GM21619 (cell line): ENCODE results near the gene PKM.
"Not testable (repeated sequence)": the region's sequence is repeated elsewhere in the genome, so short reads cannot be mapped to it uniquely, and the experiment has no call there.

Experiments
- ATAC-seq: cut with Tn5 transposase; IDR thresholded peaks from one replicate; pipeline ENCODE4 v1.9.1; 2021; ENCODE audit not compliant: unreplicated experiment

The PKM gene

DNA sequence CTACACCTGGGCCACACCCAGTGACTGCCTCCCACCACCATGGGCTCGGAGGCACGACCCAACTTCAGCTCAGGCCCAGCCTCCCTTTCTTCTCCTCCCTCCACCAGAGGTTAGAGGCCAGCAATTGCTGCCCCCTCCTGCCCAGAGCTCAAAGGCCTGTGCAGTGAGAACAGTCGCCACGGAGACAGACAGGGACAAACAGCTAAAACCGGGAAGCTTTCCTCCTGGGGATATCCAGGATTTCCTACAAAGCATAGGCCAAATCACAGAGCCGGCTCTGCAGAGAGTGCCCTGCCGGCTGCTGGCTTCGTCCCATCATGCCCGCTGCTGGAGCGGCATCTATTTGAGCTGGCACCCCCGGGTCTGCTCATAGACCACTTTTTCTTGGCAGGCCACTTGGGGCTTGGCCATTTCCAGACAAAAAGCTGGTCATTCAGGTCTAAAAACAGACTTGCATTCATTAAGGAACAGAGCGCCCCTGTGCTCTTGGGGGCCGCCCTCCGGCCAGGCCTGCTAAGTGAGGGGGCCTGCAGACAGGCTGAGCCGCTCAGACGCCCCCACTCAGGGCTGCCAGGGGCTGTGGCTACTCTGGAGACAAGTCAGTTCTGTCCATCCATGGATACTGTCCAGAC is 50.9 kb downstream of the PKM start:
- no peak for ATAC-seq

DNA sequence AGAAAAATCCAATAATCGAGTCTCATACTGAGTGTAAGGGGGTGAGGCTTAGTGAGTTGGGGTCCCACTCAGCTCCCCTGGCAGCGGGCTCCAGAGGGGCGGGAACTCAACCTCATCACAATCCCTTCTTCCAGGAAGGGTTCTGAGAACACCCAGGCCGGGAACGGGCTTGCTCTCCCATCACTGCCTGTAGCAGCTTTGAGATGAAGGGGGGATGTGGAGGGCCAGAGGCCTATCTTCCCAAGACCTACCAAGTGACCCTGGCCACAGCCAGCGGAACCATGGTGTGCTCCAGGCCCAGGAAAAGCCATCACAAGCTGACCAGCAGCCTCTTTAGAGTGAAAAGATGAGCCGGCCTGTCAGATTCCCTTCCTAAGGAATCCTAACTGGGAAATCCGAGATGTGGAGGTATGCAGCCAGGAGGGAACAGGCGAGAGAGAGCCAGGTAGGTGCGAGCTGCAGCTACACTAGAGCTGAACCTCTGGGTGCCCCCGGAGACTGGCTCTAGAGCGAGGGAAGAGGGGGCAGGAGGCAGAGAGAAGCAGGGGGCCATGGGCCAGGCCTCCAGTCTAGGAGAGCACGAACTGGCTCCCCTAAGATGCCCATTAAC is 51.9 kb downstream of the PKM start:
- no peak for ATAC-seq

- no peak for ATAC-seq
Measured at GRCh38 chr15:72176743-72177142, 54.2 kb downstream of the PKM start.

DNA sequence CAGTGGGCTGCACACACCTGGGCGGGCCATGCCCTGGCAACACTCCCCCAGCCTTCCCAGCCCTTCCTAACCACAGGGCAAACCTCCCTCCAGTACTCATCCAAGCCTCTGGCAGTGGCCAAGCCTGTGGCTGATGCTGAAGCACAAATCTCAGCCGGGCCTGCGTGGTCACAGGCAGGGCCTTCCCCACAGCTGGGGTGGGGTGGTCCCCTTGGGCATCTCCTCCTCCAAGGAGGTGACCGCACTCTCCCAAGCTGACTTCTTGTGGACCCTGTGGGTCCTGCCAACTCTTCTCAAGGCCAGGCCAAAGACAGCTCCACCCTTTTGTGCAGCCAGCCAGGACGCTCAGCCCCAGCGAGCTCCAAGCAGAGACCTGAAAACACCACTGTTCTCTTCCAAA is 54.8 kb downstream of the PKM start:
- no peak for ATAC-seq

GRCh38 chr15:72175186-72176044 is 55.6 kb downstream of the PKM start:
- ATAC-seq, result no peak

DNA sequence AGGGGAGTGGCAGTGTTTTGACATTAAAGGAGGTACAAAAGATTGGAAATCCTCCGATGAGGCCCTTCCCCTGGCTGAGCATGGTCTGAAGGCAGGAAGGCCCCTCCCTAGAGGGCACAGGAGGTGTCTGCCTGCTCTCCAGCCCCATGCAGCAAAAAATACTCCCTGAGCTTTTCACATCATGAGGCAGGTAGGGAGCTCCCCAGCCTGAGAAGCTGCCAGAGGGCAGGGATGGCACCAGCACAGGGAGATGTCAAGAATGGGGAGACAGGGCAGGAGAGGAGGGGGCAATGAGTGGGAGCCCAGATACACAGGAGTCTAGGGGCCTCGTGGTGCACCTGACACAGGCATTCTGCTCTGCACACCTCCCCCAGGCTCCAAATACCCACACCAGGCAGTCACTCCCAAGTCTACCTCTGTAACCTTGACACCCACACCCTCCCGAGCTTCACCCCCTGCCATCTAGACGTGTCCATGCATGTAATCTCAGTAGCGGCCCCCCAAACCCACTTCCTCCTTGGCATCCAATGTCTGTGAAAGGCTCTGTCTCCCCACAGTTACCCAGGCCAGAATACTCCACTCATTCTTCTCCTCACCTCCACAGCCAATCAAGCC is 56.3 kb downstream of the PKM start:
- ATAC-seq, result no peak

- ATAC-seq, result no peak
Measured at GRCh38 chr15:72173864-72174550, 57.0 kb downstream of the PKM start.

DNA sequence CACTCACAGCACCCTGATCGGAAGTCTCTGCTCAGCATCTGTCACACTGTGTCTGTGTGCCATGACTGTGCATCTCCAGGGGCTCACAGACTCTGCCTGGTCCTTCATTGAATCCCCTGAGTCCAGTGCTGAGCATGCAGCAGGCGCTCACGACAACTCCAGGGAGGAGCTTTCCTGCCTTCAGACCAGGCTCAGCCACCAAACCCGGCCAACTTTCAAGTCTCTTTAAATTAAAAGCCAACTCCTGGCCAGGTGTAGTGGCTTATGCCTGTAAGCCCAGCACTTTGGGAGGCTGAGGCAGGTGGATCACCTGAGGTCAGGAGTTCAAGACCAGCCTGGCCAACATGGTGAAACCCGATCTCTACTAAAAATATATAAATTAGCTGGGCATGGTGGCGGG is 57.6 kb downstream of the PKM start:
- ATAC-seq, result no peak

- ATAC-seq, result no peak
Measured at GRCh38 chr15:72172796-72173195, 58.2 kb downstream of the PKM start.

- ATAC-seq, result not testable (repeated sequence)
Measured at GRCh38 chr15:72171978-72172377, 59.0 kb downstream of the PKM start.

GRCh38 chr15:72170691-72171090 is 60.3 kb downstream of the PKM start:
- no peak for ATAC-seq

DNA sequence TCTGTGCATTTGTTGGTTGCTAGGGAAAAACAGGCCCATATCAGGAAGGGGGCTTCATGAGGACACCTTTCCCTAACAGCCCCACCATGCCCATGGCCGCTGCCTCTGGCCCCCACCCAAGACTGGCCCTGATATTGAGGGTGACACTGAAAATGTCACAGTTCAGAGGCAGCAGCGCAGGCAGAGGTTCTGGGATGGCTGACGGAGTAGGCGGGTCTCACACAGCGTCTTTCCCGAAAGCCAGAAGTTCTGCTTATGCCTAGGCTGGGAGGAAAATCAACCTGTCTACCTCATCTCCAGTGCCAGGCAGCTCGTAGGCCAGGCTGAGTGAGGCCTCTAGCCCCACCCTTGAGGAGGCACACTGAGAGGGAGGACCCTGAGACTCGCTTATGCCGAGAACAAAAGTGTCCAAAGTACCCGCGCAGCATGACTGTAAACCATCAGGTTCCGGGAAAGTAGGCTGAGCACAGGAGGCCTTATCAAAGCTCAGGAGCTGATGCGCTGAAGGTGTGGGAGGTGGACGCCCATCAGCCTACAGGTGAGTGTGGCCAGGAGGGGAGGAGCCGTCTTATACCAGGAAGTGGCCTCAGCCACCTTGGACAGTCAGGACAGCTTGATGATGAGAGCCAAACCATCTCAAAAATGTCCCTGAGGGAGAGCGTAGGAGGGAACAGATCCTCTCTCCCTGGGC is 60.9 kb downstream of the PKM start:
- no peak for ATAC-seq

- ATAC-seq, result no peak
Measured at GRCh38 chr15:72169236-72169920, 61.6 kb downstream of the PKM start.

GRCh38 chr15:72168808-72169190 is 62.2 kb downstream of the PKM start:
- ATAC-seq, result no peak

DNA sequence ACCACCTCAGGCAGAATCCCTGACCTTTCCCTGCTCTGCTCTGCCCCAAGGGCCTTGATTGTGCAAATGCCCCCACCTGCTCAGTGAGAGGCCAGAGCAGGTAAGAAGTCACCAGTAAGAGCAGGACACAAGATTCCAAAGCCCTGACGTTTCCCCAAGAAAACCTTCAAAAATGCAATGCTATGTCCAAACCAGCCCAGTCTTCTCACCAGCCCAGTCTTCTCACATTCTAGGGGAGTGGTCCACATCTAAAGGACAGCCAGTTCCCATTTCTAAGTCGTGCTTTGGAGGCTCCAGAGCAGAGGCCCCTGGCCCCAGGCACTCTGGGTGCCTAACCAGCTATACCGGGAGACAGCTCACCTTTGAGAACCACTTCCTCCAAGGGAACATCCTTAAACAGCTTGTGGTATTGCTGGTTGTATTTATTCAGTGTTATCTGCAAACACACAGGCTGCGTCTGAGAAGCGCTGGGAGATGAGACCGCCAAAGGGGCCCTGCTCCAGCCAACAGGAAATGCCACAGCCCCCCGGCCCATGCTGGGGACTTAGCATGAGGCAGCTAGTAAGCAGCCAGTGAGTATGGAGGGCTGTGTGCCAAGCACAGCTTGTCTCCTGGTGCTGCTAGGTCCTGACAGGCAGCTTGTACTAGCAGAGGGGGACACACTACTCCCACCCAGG is 62.7 kb downstream of the PKM start:
- ATAC-seq, result no peak

- ATAC-seq, result no peak
Measured at GRCh38 chr15:72167445-72167844, 63.5 kb downstream of the PKM start.

- no peak for ATAC-seq
Measured at GRCh38 chr15:72166716-72167417, 64.1 kb downstream of the PKM start.

DNA sequence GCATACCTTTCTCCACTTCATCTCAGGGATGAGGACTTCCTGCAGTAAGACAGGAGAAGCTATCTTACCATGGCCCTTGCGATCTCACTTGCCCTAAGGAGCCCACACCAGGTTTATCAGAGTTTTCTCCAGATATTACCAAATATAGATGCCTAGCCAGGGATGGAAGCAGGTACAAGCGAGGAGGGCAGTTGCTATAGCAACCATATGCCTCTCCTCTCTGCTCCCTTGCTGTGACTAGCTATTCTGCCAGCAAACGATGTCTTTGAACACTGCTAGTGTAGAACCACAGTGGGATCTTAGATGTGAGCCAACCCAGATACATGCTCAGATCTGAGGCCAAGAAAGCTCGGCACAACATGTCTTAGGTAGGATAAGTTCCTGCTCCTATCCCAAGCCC is 67.3 kb downstream of the PKM start:
- ATAC-seq, result no peak

- ATAC-seq, result no peak
Measured at GRCh38 chr15:72162569-72162968, 68.4 kb downstream of the PKM start.
